Measurements from ENCODE around the gene TEX11.
A peak's percentile ranks its signal among the peaks of the same experiment; 100 is the strongest.
"Not testable (repeated sequence)": the region's sequence is repeated elsewhere in the genome, so short reads cannot be mapped to it uniquely, and the experiment has no call there.

Gene TEX11

DNA sequence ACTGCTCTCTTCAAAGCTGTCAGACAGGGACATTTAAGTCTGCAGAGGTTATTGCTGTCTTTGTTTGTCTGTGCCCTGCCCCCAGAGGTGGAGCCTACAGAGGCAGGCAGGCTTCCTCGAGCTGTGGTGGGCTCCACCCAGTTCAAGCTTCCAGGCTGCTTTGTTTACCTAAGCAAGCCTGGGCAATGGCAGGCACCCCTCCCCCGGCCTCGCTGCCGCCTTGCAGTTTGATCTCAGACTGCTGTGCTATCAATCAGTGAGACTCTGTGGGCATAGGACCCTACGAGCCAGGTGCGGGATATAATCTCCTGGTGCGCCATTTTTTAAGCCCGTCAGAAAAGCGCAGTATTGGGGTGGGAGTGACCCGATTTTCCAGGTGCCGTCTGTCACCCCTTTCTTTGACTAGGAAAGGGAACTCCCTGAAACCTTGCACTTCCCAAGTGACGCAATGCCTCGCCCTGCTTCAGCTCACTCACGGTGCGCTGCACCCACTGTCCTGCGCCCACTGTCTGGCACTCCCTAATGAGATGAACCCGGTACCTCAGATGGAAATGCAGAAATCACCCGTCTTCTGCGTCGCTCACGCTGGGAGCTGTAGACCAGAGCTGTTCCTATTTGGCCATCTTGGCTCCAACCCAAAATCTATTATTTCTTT is 338.5 kb downstream of the TEX11 start:
- not testable (repeated sequence) for DNase-seq (ENCODE audit: low spot score in 2 of 2); H3K27ac Mint-ChIP-seq; H3K36me3 Mint-ChIP-seq; ATAC-seq; H3K9me3 Mint-ChIP-seq; H3K4me3 Mint-ChIP-seq; H3K4me1 Mint-ChIP-seq

DNA sequence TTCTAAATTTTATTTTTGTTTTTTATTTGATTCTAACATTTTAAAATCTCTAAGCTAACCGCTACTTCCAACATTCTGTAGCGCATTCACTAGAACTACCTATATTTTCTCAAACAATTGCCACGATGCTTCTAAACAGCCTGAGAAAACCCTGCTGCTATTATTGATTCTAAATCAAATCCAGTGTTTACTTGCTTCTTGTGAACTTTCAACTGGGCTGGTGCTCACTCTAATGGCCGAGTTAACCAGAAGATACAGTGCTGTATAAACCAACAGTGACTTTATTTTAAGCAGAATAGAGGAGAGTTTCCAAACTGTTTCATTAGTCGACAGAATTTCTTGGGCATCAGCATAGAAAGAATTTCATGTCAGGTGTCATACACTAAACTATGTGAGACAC is 353.6 kb downstream of the TEX11 start:
- Mint-ChIP-seq H3K4me1 (no peaks in the 10 kb centered on the region), H3K27ac (no peak overlapping the region), H3K4me3 (no peak overlapping the region), H3K9me3 (no peaks in the 10 kb centered on the region), H3K36me3 (no peaks in the 10 kb centered on the region)
- ATAC-seq (no peak), DNase-seq (ENCODE audit: low spot score in 2 of 2) (no peak)

DNA sequence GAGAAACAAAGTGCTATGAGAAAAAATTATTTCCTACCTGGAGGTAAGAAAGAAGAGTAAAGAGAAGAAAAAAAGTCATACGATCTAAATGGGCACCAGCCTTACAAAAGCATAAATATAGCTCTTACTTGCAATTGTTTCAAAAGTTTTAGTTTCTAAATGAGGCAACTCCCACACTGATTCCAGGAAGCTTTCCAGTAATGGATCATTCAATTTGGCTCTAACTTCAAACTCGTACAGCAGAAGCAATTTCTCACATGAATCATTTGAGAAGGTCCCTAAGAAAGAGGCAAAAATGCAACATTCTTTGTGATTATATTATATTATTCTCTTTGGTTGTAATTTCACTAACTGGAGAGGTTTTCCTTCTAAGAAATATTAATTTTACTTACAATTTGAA is 354.0 kb downstream of the TEX11 start:
- Mint-ChIP-seq H3K9me3 (no peaks in the 10 kb centered on the region), H3K4me3 (no peak overlapping the region), H3K36me3 (no peaks in the 10 kb centered on the region), H3K27ac (no peak overlapping the region), H3K4me1 (no peaks in the 10 kb centered on the region)
- ATAC-seq (no peak), DNase-seq (ENCODE audit: low spot score in 2 of 2) (no peak)

DNA sequence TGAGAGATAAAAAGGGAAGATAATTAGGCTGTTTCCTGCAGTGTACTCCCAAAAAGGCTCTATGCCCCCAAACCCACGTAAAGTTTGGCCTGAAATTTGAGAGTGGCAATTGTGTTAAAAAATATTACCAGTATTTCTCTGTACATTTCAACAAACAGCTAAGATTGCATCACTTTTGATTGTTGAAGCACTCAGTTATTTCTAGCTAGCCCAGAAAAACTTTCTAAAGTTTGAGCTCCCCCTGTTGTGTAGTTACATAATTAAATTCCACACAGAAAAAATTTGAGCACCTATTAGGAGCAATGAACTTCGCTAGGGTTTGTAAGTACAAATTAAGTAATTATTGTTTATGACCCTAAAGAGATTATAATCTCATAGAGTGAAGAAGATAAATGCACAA is 354.4 kb downstream of the TEX11 start:
- no peak for ATAC-seq
- H3K36me3 Mint-ChIP-seq, result no peaks in the 10 kb centered on the region
- H3K9me3 Mint-ChIP-seq, result no peaks in the 10 kb centered on the region
- no peak overlapping the region for H3K4me3 Mint-ChIP-seq
- no peaks in the 10 kb centered on the region for H3K4me1 Mint-ChIP-seq
- no peak for DNase-seq (ENCODE audit: low spot score in 2 of 2)
- H3K27ac Mint-ChIP-seq, result no peak overlapping the region

DNA sequence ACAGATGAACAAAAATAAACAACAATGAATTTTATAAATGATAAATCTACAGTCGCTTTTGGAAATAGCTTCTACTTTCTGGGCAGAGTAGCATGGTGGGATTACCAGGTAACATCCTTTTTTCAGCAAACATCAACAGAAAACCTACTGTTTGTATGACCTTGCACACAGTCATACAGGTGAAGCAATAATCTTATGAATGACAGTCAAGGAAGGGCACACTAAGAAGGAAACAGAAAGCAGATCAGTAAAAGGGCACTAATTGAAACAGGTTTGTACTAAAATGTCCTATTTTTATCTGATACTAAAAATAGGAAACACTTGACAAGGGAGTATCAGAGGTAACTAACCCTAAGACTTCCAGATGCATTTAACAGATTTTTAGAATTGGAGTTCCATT is 355.0 kb downstream of the TEX11 start:
- ATAC-seq (peak; percentile 59), DNase-seq (ENCODE audit: low spot score in 2 of 2) (no peak)
- Mint-ChIP-seq H3K27ac (no peak overlapping the region), H3K36me3 (no peaks in the 10 kb centered on the region), H3K4me1 (no peaks in the 10 kb centered on the region), H3K9me3 (no peaks in the 10 kb centered on the region), H3K4me3 (no peak overlapping the region)

DNA sequence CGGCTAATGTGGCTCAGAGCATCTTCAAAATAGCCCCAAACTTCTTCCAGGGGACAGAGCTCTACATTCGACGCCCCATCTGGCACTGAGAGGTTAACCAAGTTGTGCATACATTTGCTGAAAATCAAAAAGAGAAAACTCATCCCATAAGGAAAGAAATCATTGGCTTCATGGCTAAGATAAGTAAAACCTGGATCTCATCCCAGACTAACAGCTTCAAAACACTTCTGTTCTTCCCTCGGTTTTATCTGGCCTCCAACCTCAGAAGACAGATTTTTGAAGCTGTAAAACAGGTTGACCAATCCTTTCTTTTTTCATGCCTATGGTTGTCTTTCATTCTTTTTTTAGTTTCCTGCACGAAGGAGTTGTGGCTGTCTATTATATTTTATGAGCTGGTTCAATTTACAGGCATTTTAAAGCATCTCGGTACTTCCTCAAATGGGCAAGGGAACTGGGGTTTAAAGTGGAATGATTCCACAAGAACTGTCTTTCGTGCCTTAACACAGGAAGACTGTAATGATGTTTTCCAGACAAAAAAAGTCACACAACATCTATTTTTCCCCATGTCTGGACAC is 356.3 kb downstream of the TEX11 start:
- Mint-ChIP-seq H3K36me3 (no peaks in the 10 kb centered on the region), H3K4me1 (no peaks in the 10 kb centered on the region), H3K9me3 (no peaks in the 10 kb centered on the region), H3K4me3 (no peak overlapping the region), H3K27ac (no peak overlapping the region)
- ATAC-seq (no peak), DNase-seq (ENCODE audit: low spot score in 2 of 2) (no peak)

DNA sequence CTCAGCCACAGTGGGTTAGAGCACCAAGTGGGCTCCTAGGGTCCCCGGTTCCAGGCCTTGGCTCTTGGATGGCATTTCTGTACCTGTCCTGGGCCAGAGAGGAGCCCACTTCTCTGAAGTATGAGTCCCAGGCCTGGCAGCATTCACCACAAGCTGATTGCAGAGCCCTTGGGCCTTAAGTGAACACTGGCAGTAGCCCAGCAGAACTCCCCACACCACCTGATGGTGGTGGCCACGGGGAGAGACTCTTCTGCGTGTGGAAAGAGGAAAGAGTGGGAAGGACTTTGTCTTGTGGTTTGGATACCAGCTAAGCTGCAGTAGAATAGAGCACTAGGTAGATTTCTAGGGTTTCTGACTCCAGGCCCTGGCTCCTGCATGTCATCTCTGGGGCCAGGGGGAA is 359.1 kb downstream of the TEX11 start:
- H3K4me1 Mint-ChIP-seq, result no peaks in the 10 kb centered on the region
- ATAC-seq (no peak), DNase-seq (ENCODE audit: low spot score in 2 of 2) (no peak)
- no peaks in the 10 kb centered on the region for H3K9me3 Mint-ChIP-seq
- no peaks in the 10 kb centered on the region for H3K36me3 Mint-ChIP-seq
- no peak overlapping the region for H3K4me3 Mint-ChIP-seq
- no peak overlapping the region for H3K27ac Mint-ChIP-seq

DNA sequence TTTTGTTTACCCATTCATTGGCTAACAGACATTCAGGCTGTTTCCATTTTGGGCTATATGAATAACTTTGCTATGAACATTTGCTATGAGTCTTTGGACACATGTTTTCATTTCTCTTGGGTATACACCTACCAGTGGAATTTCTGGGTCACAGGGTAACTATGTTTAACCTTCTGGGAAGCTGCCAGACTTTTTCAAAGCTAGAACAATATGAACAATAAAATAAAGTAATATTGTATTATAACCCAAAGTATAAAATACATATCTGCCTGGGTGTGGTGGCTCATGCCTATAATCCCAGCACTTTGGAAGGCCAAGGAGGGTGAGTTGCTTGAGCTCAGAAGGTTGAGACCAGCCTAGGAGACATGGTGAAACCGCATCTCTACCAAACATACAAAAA is 373.3 kb downstream of the TEX11 start:
- ATAC-seq, result no peak
- Mint-ChIP-seq H3K4me3 (no peak overlapping the region), H3K27ac (no peak overlapping the region), H3K9me3 (no peaks in the 10 kb centered on the region), H3K4me1 (no peaks in the 10 kb centered on the region), H3K36me3 (no peaks in the 10 kb centered on the region)
- DNase-seq (ENCODE audit: low spot score in 2 of 2), result no peak

DNA sequence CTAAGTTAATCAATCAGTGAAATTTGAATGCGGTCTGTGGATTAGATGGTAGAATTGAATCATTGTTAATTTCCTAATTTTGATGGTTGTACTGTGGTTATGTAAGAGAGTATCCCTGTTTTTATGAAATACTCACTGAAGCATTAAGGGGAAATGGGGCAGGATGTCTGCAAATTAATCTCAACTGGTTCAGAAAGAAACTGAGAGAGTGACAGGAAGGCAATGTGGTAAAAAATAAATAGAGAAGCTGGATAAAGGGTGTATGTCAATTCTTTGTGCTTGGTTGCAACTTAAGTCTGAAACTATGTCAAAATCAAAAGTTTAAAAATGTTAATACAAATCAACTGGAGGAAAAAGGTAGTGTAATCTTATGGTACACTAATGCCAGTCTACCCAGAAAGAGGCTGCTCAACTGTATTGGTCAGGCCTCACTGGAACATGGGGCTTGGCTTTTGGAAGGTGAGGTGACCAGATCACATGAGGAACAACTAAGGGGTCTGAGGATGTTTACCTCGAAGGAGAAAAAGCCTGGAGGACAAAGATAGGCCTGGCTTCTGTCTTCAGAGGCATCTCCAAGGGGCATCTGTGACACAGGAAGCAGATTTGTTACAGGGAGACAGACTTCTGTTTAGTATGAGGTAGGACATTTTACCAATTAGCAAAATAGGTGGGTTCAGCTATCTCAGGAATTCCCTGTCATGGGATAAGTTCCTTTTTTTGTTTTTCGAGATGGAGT is 380.7 kb downstream of the TEX11 start:
- Mint-ChIP-seq H3K4me1 (no peaks in the 10 kb centered on the region), H3K4me3 (no peak overlapping the region), H3K36me3 (no peaks in the 10 kb centered on the region), H3K9me3 (no peaks in the 10 kb centered on the region), H3K27ac (no peak overlapping the region)
- ATAC-seq (no peak), DNase-seq (ENCODE audit: low spot score in 2 of 2) (no peak)

DNA sequence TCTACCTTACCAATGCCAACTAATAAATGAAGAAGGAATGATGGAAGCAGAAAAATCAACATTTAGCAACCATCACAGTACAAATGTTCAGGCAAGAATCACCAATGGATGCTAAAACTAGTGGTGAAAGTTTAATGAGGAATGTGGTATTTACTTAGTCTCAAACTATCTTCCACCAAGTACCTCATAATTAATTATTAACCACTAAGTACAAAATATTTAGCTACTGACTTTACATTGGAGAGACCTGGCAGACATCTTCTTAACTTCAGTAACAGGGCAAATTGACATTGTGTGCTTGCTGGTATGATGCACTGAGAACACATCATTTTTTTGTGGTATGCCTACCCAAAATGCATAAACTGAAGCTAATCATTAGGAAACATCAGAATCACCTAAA is 381.5 kb downstream of the TEX11 start:
- no peak overlapping the region for H3K4me3 Mint-ChIP-seq
- H3K27ac Mint-ChIP-seq, result no peak overlapping the region
- ATAC-seq, result no peak
- H3K4me1 Mint-ChIP-seq, result no peaks in the 10 kb centered on the region
- H3K9me3 Mint-ChIP-seq, result no peaks in the 10 kb centered on the region
- DNase-seq (ENCODE audit: low spot score in 2 of 2), result no peak
- no peaks in the 10 kb centered on the region for H3K36me3 Mint-ChIP-seq

DNA sequence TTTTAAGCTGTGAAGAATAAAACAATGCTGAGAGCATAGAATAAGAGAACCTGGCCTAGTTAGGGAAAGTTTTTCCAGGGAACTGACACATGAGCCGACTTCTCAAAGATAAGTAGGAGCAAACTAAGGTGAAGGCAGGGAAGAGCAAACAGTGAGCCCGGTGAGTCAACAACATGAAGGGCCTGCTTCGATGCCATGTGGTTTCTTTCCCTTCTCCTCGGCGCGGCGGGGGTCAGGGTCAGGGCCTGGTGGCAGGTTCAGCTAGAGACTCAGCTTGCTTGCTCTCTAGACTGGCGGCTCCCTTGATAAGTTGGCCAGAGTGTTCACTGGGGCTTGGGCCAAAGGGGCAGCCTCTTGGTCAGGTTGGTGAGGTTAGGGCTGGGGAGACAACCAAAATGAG is 382.8 kb downstream of the TEX11 start:
- H3K4me3 Mint-ChIP-seq, result no peak overlapping the region
- DNase-seq (ENCODE audit: low spot score in 2 of 2) (no peak), ATAC-seq (no peak)
- H3K9me3 Mint-ChIP-seq, result no peaks in the 10 kb centered on the region
- no peaks in the 10 kb centered on the region for H3K4me1 Mint-ChIP-seq
- no peaks in the 10 kb centered on the region for H3K36me3 Mint-ChIP-seq
- no peak overlapping the region for H3K27ac Mint-ChIP-seq

DNA sequence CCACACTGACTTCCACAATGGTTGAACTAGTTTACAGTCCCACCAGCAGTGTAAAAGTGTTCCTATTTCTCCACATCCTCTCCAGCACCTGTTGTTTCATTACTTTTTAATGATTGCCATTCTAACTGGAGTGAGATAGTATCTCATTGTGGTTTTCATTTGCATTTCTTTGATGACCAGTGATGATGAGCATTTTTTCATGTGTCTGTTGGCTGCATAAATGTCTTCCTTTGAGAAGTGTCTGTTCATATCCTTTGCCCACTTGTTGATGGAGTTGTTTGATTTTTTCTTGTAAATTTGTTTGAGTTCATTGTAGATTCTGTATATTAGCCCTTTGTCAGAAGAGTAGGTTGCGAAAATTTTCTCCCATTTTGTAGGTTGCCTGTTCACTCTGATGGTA is 392.8 kb downstream of the TEX11 start:
- H3K4me1 Mint-ChIP-seq; H3K4me3 Mint-ChIP-seq; H3K9me3 Mint-ChIP-seq; H3K36me3 Mint-ChIP-seq; DNase-seq (ENCODE audit: low spot score in 2 of 2); ATAC-seq; H3K27ac Mint-ChIP-seq: not testable (repeated sequence)

DNA sequence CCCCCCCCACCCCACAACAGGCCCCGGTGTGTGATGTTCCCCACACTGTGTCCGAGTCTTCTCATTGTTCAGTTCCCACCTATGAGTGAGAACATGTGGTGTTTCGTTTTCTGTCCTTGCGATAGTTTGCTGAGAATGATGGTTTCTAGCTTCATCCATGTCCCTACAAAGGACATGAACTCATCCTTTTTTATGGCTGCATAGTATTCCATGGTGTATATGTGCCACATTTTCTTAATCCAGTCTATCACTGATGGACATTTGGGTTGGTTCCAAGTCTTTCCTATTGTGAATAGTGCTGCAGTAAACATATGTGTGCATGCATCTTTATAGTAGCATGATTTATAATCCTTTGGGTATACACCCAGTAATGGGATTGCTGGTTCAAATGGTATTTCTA is 393.2 kb downstream of the TEX11 start:
- ATAC-seq; H3K4me1 Mint-ChIP-seq; DNase-seq (ENCODE audit: low spot score in 2 of 2); H3K27ac Mint-ChIP-seq; H3K36me3 Mint-ChIP-seq; H3K4me3 Mint-ChIP-seq; H3K9me3 Mint-ChIP-seq: not testable (repeated sequence)

DNA sequence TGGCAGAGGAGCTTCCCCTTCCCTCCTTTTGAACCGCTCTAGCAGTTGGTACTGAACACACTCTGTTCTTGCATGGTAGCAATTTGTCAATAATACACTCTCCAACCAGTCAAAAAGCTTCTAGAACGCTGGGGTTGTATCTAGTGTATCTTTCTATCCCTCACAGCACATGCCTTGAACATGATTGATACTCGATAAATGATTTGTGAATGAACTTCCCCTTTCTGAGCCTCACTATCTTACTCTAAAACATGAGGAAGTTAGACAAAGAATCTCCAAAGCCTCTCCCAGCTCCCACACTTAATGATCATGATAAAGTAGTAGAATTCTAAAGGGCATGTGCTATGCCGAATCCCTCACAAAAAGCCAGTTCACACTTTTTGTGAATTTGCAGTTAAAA is 399.4 kb downstream of the TEX11 start:
- H3K4me3 Mint-ChIP-seq, result peak overlapping the region; percentile 40
- peak overlapping the region; percentile 81 for H3K27ac Mint-ChIP-seq
- H3K36me3 Mint-ChIP-seq, result peaks cover 6% of the 10 kb centered on the region
- no peaks in the 10 kb centered on the region for H3K9me3 Mint-ChIP-seq
- DNase-seq (ENCODE audit: low spot score in 2 of 2), result no peak
- peaks cover 51% of the 10 kb centered on the region for H3K4me1 Mint-ChIP-seq
- ATAC-seq, result no peak

DNA sequence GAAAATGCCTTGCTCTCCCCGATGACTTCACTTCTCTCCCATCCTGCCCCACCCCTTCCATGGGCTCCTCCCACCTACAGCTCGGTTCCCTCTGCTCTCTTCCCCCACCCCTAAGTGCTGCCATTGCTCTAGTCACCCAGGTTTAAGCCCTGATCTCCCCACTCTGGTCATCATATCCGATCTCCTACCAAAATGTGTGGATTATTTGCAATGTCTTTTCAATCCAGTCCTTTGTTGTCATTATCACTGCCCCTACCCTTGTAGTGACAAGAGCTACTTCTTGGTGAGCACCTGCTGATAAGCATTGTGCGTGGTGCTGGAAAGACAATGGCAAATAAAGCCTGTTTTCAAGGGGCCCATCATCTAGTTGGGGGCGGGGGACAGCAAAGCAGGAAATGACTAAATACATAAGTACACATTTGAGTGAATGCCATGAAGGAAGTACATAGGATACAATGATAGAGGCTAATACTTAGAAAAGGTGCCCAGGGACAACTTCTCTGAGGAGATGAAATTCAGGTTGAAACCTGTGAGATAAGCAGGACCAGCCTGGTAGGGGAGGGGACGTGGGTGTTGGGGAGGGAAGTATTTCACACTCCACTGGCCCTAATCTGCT is 400.1 kb downstream of the TEX11 start:
- peak in 1 of 2 donors; percentile 55 for DNase-seq (ENCODE audit: low spot score in 2 of 2)
- Mint-ChIP-seq H3K4me1 (peaks cover 54% of the 10 kb centered on the region), H3K36me3 (peaks cover 6% of the 10 kb centered on the region), H3K27ac (peak overlapping the region; percentile 81), H3K4me3 (peak overlapping the region; percentile 40), H3K9me3 (no peaks in the 10 kb centered on the region)
- ATAC-seq, result peak; percentile 73

DNA sequence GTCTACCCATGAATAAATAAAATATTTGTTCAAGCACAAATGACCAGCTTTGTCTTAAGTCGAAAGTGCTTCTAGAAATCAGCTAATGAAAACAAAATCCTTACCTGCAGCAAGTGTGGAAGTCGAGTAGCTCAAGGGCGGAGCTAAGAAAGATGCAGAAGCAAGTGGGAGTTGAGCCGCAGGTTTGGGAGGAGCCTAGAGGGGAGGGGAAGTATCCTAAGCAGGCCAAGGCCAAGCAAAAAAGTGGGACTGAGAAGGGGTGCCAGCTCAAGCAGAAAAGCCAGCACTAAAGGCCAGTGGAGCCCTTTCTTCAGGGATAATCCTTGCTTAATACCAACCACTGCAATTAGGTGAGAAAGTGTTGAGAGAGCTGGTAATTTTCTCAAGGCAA is 403.1 kb downstream of the TEX11 start:
- ATAC-seq, result no peak
- peak overlapping the region; percentile 40 for H3K27ac Mint-ChIP-seq
- H3K4me1 Mint-ChIP-seq, result peaks cover 54% of the 10 kb centered on the region
- peak overlapping the region; percentile 28 for H3K4me3 Mint-ChIP-seq
- DNase-seq (ENCODE audit: low spot score in 2 of 2), result no peak
- peaks cover 17% of the 10 kb centered on the region for H3K36me3 Mint-ChIP-seq
- H3K9me3 Mint-ChIP-seq, result no peaks in the 10 kb centered on the region

Data from stimulated activated effector memory CD8-positive, alpha-beta T cell treated with anti-CD3 and anti-CD28 coated beads, Interleukin-12 subunit alpha, Interleukin-12 subunit beta, amount 100 ng/mL, for 72 hours (primary cell).